H1 (cell line): Measurements from ENCODE around the gene NOLC1. TPM values are rescaled to one million over a fixed set of nuclear protein-coding genes. Genes with fewer than 3 reads are reported as not detected.
"Not testable (repeated sequence)": the region's sequence is repeated elsewhere in the genome, so short reads cannot be mapped to it uniquely, and the experiment has no call there.

Experiments
- CTCF ChIA-PET: fragments of 300-600 bp; sonication (Branson Sonifier 250); formaldehyde crosslinking; loops from one replicate; lab custom pipeline; 2021; ENCODE audit not compliant: partially characterized antibody; lab: Charles Lee
- POLR2A ChIA-PET: fragments of 300-600 bp; sonication (Branson Sonifier 250); formaldehyde crosslinking; loops from one replicate; lab custom pipeline; 2021; ENCODE audit warnings: inconsistent platforms; ENCODE audit not compliant: partially characterized antibody; lab: Charles Lee
- DNase-seq, 2 experiments: peaks; one replicate each; pipeline versions ENCODE4 v3.0.0 to v3.0.0-alpha.2; 2010 to 2022; ENCODE audit warnings: low spot score in 2 of 2, low read depth in 1 of 2, mixed read lengths in 1 of 2
- FAIRE-seq: peaks from 2 replicates; lab custom pipeline; 2011; peaks lifted over from hg19 to GRCh38; lab: Jason Lieb, UNC
- H2AFZ ChIP-seq: 2 replicates; pipeline ENCODE4 v1.8.1; 2012; ENCODE audit warnings: low read length, inconsistent platforms
- H2AK5ac ChIP-seq: 2 replicates; pipeline ENCODE4 v1.6.1; 2013; ENCODE audit warnings: low read depth, low read length
- H2BK120ac ChIP-seq: replicated peaks from 2 replicates; pipeline ENCODE3; 2013; ENCODE audit warnings: low read depth, low read length, inconsistent platforms
- H2BK12ac ChIP-seq: 2 replicates; pipeline ENCODE4 v1.6.1; 2013; ENCODE audit warnings: low read depth, low read length
- H2BK15ac ChIP-seq: 2 replicates; pipeline ENCODE4 v1.6.1; 2013; ENCODE audit warnings: low read length
- H2BK20ac ChIP-seq: 2 replicates; pipeline ENCODE4 v1.6.1; 2013; ENCODE audit warnings: low read length
- H2BK5ac ChIP-seq: 2 replicates; pipeline ENCODE4 v1.6.1; 2013; ENCODE audit warnings: low read depth, low read length
- H3K14ac ChIP-seq: 2 replicates; pipeline ENCODE4 v1.6.1; 2013; ENCODE audit warnings: inconsistent platforms; ENCODE audit not compliant: insufficient read length
- H3K18ac ChIP-seq: 2 replicates; pipeline ENCODE4 v1.6.1; 2013; ENCODE audit warnings: low read length; ENCODE audit errors: extremely low read depth
- H3K23ac ChIP-seq: 2 replicates; pipeline ENCODE4 v1.6.1; 2013; ENCODE audit warnings: inconsistent platforms; ENCODE audit not compliant: insufficient read length
- H3K23me2 ChIP-seq: 2 replicates; pipeline ENCODE4 v1.6.1; 2013; ENCODE audit warnings: low read depth, low read length
- H3K27ac ChIP-seq: 2 replicates; pipeline ENCODE4 v1.6.1; 2011; ENCODE audit warnings: low read depth, low read length, inconsistent platforms
- H3K27me3 ChIP-seq, 4 experiments: replicated peaks in 1 of 4; 1 replicate in 1 of 4; 2 replicates in 3 of 4; pipeline versions ENCODE4 v1.6.1 to v1.8.1; 2011 to 2013; ENCODE audit warnings: low read length in 3 of 4, mild to moderate bottlenecking in 3 of 4, inconsistent platforms in 2 of 4, mixed read lengths in 2 of 4, moderate library complexity in 1 of 4; ENCODE audit not compliant: control insufficient read depth in 3 of 4, insufficient read depth in 3 of 4; ENCODE audit errors: extremely low read depth in 1 of 4
- H3K36me3 ChIP-seq, 4 experiments: 2 replicates each; pipeline versions ENCODE4 v1.6.1 to v1.8.1; 2011 to 2013; ENCODE audit warnings: mild to moderate bottlenecking in 4 of 4, low read length in 3 of 4, moderate library complexity in 2 of 4, control low read depth in 1 of 4, inconsistent platforms in 1 of 4; ENCODE audit not compliant: insufficient read depth in 4 of 4, control insufficient read depth in 2 of 4
- H3K4ac ChIP-seq: replicated peaks from 2 replicates; pipeline ENCODE3; 2013; ENCODE audit warnings: low read length, low read depth, mixed read lengths, inconsistent platforms; ENCODE audit not compliant: insufficient read length
- H3K4me1 ChIP-seq, 4 experiments: replicated peaks in 1 of 4; 1 replicate in 1 of 4; 2 replicates in 3 of 4; pipeline versions ENCODE4 v1.6.1 to v1.8.1; 2011 to 2013; ENCODE audit warnings: low read length in 3 of 4, inconsistent platforms in 2 of 4, mixed read lengths in 1 of 4; ENCODE audit not compliant: insufficient read depth in 4 of 4, control insufficient read depth in 3 of 4
- H3K4me2 ChIP-seq, 2 experiments: 2 replicates each; pipeline versions ENCODE4 v1.6.1 to v1.8.1; 2011 to 2013; ENCODE audit warnings: low read depth in 2 of 2, low read length in 2 of 2, control low read depth in 1 of 2, inconsistent platforms in 1 of 2, mild to moderate bottlenecking in 1 of 2; ENCODE audit not compliant: insufficient read depth in 1 of 2
- H3K4me3 ChIP-seq, 4 experiments: fragments of 200-600, 300-600 bp in 1 of 4; sonication (generic), shearing (Covaris generic), sonication (Bioruptor Twin) in 1 of 4; 2 replicates each; pipeline versions ENCODE4 v1.5.1 to v1.8.1; 2011 to 2016; ENCODE audit warnings: low read length in 4 of 4, low read depth in 3 of 4, control low read depth in 2 of 4, inconsistent platforms in 2 of 4, mild to moderate bottlenecking in 2 of 4, mixed read lengths in 1 of 4, moderate library complexity in 1 of 4; ENCODE audit not compliant: insufficient read depth in 2 of 4; ENCODE audit errors: extremely low read depth in 1 of 4
- H3K56ac ChIP-seq: replicated peaks from 2 replicates; pipeline ENCODE3; 2013; ENCODE audit warnings: low read depth, mild to moderate bottlenecking, mixed read lengths, low read length, inconsistent platforms; ENCODE audit not compliant: insufficient read length
- H3K79me1 ChIP-seq: 2 replicates; pipeline ENCODE4 v1.6.1; 2013; ENCODE audit warnings: low read depth, low read length, control low read depth
- H3K79me2 ChIP-seq, 2 experiments: 2 replicates each; pipeline versions ENCODE4 v1.6.1 to v1.8.1; 2012 to 2013; ENCODE audit warnings: low read length in 2 of 2, mild to moderate bottlenecking in 2 of 2, inconsistent platforms in 1 of 2; ENCODE audit not compliant: insufficient read depth in 2 of 2, control insufficient read depth in 1 of 2
- H3K9ac ChIP-seq, 4 experiments: replicated peaks in 1 of 4; 1 replicate in 1 of 4; 2 replicates in 3 of 4; pipeline versions ENCODE4 v1.6.1 to v1.8.1; 2011 to 2013; ENCODE audit warnings: low read depth in 3 of 4, low read length in 3 of 4, control low read depth in 2 of 4, mild to moderate bottlenecking in 2 of 4, moderate library complexity in 2 of 4, inconsistent platforms in 1 of 4; ENCODE audit errors: extremely low read depth in 1 of 4
- H3K9me3 ChIP-seq, 2 experiments: 2 replicates each; pipeline versions ENCODE4 v1.6.1 to v1.8.1; 2012 to 2013; ENCODE audit warnings: mild to moderate bottlenecking in 2 of 2, moderate library complexity in 2 of 2, control low read depth in 1 of 2, inconsistent platforms in 1 of 2, low read depth in 1 of 2, low read length in 1 of 2, mixed read lengths in 1 of 2; ENCODE audit not compliant: insufficient read depth in 2 of 2
- H4K20me1 ChIP-seq, 2 experiments: replicated peaks in 1 of 2; 2 replicates each; pipeline versions ENCODE3 to v1.8.1; 2011 to 2013; ENCODE audit warnings: inconsistent platforms in 2 of 2, low read length in 2 of 2, mild to moderate bottlenecking in 1 of 2; ENCODE audit not compliant: insufficient read depth in 2 of 2, control insufficient read depth in 1 of 2
- H4K5ac ChIP-seq: 2 replicates; pipeline ENCODE4 v1.6.1; 2013; ENCODE audit warnings: low read length, low read depth, mixed read lengths, inconsistent platforms; ENCODE audit not compliant: insufficient read length
- H4K8ac ChIP-seq: 2 replicates; pipeline ENCODE4 v1.8.0; 2013; ENCODE audit warnings: mild to moderate bottlenecking, moderate library complexity, low read length, inconsistent platforms; ENCODE audit not compliant: insufficient read depth; ENCODE audit errors: extremely low read depth
- H4K91ac ChIP-seq: replicated peaks from 2 replicates; pipeline ENCODE3; 2013; ENCODE audit warnings: low read length, mixed read lengths, inconsistent platforms; ENCODE audit not compliant: insufficient read length
- WGBS, 2 experiments: shearing (Covaris generic) in 1 of 2; methylation state at CpG; one replicate each; pipeline versions ENCODE4 v1.1.6 to v1.1.7; 2013 to 2015; ENCODE audit warnings: low lambda C conversion rate in 2 of 2, mixed read lengths in 2 of 2, inconsistent platforms in 1 of 2, low coverage in 1 of 2, missing lambda C conversion rate in 1 of 2; ENCODE audit not compliant: insufficient replicate concordance in 2 of 2, insufficient coverage in 1 of 2, insufficient read length in 1 of 2; ENCODE audit errors: extremely low coverage in 1 of 2, missing lambda C conversion rate in 1 of 2; 5-methylcytosine and 5-hydroxymethylcytosine counted together
- polyA plus RNA-seq, 7 experiments: library from polyadenylated mRNA; depleted of rRNA in 3 of 7; stranded (reverse) in 5 of 7; unstranded in 2 of 7; fragments of >200 nt in 5 of 7; fragments of 200-250 nt in 2 of 7; gene quantifications; 1 replicate in 5 of 7; 2 replicates in 1 of 7; 4 replicates in 1 of 7; pipeline versions ENCODE4 v1.2.1 to v1.2.3, GENCODE V29; 2011 to 2013; ENCODE audit warnings: missing spikeins in 2 of 7, mixed read lengths in 2 of 7
- total RNA-seq: library from RNA; stranded (reverse); fragmentation: NEBNext Ultra II Directional; extraction: Animal tissue kit (Norgen Biotek cat#: 25700); gene quantifications from 2 replicates; pipeline ENCODE4 v1.2.1, GENCODE V29; 2021

The NOLC1 gene
- total and polyA plus RNA-seq, 2 of the 8 experiments (the other 6 are each of a cell fraction or from before 2014, with no cell fraction given): 86.3 to 191 TPM

DNA sequence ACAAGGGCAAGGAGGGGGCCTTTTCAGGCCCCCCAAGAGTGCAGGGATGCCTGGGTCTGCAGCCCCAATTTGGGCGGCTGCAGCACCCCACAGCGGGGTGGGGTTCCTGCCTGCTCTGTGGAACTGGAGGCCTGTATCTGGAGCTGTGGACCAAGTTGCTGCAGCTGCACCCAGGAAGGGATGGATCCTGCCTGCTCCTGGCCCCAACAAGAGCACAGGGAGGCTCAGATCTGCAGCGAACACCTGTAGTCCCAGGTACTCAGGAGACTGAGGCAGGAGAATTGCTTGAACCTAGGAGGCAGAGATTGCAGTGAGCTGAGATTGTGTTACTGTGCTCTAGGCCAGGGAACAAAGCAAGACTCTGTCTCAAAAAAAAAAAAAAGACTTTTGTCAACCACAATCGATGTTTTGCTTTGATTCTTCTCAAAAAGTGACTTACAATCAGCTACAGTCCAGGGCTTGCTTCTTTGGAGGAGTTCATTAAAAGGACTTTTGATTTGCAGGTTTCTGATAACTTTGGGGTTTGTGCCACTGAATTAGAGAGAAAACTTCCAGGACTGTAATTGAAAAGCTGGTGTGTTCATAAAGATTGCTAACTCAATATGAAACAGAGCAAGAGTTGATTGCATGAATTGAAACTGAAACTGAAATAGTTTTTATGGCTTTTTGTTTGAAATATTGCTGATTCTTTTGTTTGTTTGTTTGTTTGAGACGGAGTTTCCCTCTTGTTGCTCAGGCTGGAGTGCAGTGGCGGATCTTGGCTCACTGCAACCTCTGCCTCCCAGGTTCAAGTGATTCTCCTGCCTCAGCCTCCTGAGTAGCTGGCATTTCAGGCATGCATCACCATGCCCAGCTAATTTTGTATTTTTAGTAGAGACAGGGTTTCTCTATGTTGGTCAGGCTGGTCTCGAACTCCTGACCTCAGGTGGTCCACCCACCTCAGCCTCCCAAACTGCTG, 37.0 kb downstream of the NOLC1 start:
- not testable (repeated sequence) for H4K91ac ChIP-seq, H3K4me3 ChIP-seq, H3K27me3 ChIP-seq, FAIRE-seq, H3K14ac ChIP-seq, H3K4ac ChIP-seq, H3K36me3 ChIP-seq, H4K5ac ChIP-seq, H3K23ac ChIP-seq, H2BK15ac ChIP-seq, H3K27ac ChIP-seq, H2BK5ac ChIP-seq, H4K8ac ChIP-seq, H3K18ac ChIP-seq, H2BK12ac ChIP-seq, H2BK20ac ChIP-seq, H2BK120ac ChIP-seq, H3K23me2 ChIP-seq, H3K4me2 ChIP-seq, H2AFZ ChIP-seq, H3K9ac ChIP-seq, DNase-seq, H3K79me2 ChIP-seq, H2AK5ac ChIP-seq, H3K56ac ChIP-seq, H3K79me1 ChIP-seq, H3K4me1 ChIP-seq, H4K20me1 ChIP-seq
- ChIA-PET CTCF (interaction anchor here (0.7 to 1.0 kb wide), 3 partner anchors 12 to 40 kb away, joined by 3 to 4 read pairs (median 4); no protein-coding TSS in a partner anchor), POLR2A (interaction anchor here (1.1 kb wide), 1 partner anchor 38 kb away, joined by 5 read pairs; no protein-coding TSS in a partner anchor)
- peaks cover 27 to 34% of the 10 kb centered on the region in 2 experiments for H3K9me3 ChIP-seq
- 91% methylated on average over 7 of the region's 7 CpGs; no CpG with 5 or more reads in 1 of the 2 experiments for WGBS, 2 experiments
